Measurements from ENCODE around the gene LYRM4. TPM values are rescaled to one million over a fixed set of nuclear protein-coding genes. Genes with fewer than 3 reads are reported as not detected.
A peak's percentile ranks its signal among the peaks of the same experiment; 100 is the strongest.

Gene LYRM4
- total and polyA plus RNA-seq, 2 donors (not counting 1 experiment from before 2014, with no cell fraction given), result 14.5 to 31.9 TPM

- Histone ChIP-seq H3K4me2 (ENCODE audit: extremely low read depth, insufficient read depth, low read length) (no peak overlapping the region), H4K20me1 (ENCODE audit: control insufficient read depth, extremely low read depth, insufficient read depth, low read length) (peaks cover 1% of the 10 kb centered on the region), H3K9me3 (ENCODE audit: control insufficient read depth, insufficient read depth, low read depth, low read length) (no peaks in the 10 kb centered on the region), H3K9ac (ENCODE audit: insufficient read depth, low read length) (no peak overlapping the region), H2AFZ (ENCODE audit: low read length) (no peak overlapping the region), H3K79me2 (ENCODE audit: control insufficient read depth, insufficient read depth, low read length) (no peaks in the 10 kb centered on the region), H3K36me3 (ENCODE audit: control insufficient read depth, insufficient read depth, low read length) (no peaks in the 10 kb centered on the region), H3K4me3 (replicated peaks in 1 of 4; ENCODE audit: control extremely low read depth in 1 of 4, insufficient read depth in 1 of 4, low read depth in 3 of 4, low read length in 4 of 4) (no peak overlapping the region), H3K27ac (ENCODE audit: insufficient read depth, low read length) (no peak overlapping the region), H3K4me1 (ENCODE audit: control insufficient read depth, extremely low read depth, insufficient read depth, low read length) (peaks cover 8% of the 10 kb centered on the region), H3K27me3 (ENCODE audit: control insufficient read depth, insufficient read depth, low read length) (no peaks in the 10 kb centered on the region)
- no peak for TF ChIP-seq EZH2 (IDR thresholded peaks at IDR 0.05; ENCODE audit: low read length, missing control alignments)
- TF ChIP-seq CTCF (conservative IDR thresholded peaks at IDR 0.05 in 1 of 2, IDR thresholded peaks at IDR 0.05 in 1 of 2; ENCODE audit: low read depth in 1 of 2, low read length in 2 of 2), result no peak
- no peak for DNase-seq (ENCODE audit: low read depth in 2 of 2)
These were observed 29.8 kb upstream of the LYRM4 start for GRCh38 chr6:5290500-5290899.

- no peak for DNase-seq (ENCODE audit: low read depth in 2 of 2)
- Histone ChIP-seq H3K9ac (ENCODE audit: insufficient read depth, low read length) (no peak overlapping the region), H2AFZ (ENCODE audit: low read length) (no peak overlapping the region), H3K36me3 (ENCODE audit: control insufficient read depth, insufficient read depth, low read length) (no peaks in the 10 kb centered on the region), H3K27ac (ENCODE audit: insufficient read depth, low read length) (no peak overlapping the region), H3K4me3 (replicated peaks in 1 of 4; ENCODE audit: control extremely low read depth in 1 of 4, insufficient read depth in 1 of 4, low read depth in 3 of 4, low read length in 4 of 4) (no peak overlapping the region), H3K4me1 (ENCODE audit: control insufficient read depth, extremely low read depth, insufficient read depth, low read length) (peaks cover 8% of the 10 kb centered on the region), H3K9me3 (ENCODE audit: control insufficient read depth, insufficient read depth, low read depth, low read length) (no peaks in the 10 kb centered on the region), H4K20me1 (ENCODE audit: control insufficient read depth, extremely low read depth, insufficient read depth, low read length) (peaks cover 1% of the 10 kb centered on the region), H3K4me2 (ENCODE audit: extremely low read depth, insufficient read depth, low read length) (no peak overlapping the region), H3K27me3 (ENCODE audit: control insufficient read depth, insufficient read depth, low read length) (no peaks in the 10 kb centered on the region), H3K79me2 (ENCODE audit: control insufficient read depth, insufficient read depth, low read length) (no peaks in the 10 kb centered on the region)
- TF ChIP-seq CTCF (conservative IDR thresholded peaks at IDR 0.05 in 1 of 2, IDR thresholded peaks at IDR 0.05 in 1 of 2; ENCODE audit: low read depth in 1 of 2, low read length in 2 of 2) (no peak), EZH2 (IDR thresholded peaks at IDR 0.05; ENCODE audit: low read length, missing control alignments) (no peak)
These were observed 29.3 kb upstream of the LYRM4 start for GRCh38 chr6:5290097-5290496.

- Histone ChIP-seq H3K79me2 (ENCODE audit: control insufficient read depth, insufficient read depth, low read length) (no peaks in the 10 kb centered on the region), H3K4me2 (ENCODE audit: extremely low read depth, insufficient read depth, low read length) (peak overlapping the region; percentile 32), H3K9ac (ENCODE audit: insufficient read depth, low read length) (no peak overlapping the region), H3K27me3 (ENCODE audit: control insufficient read depth, insufficient read depth, low read length) (no peaks in the 10 kb centered on the region), H4K20me1 (ENCODE audit: control insufficient read depth, extremely low read depth, insufficient read depth, low read length) (peaks cover 1% of the 10 kb centered on the region), H3K4me3 (replicated peaks in 1 of 4; ENCODE audit: control extremely low read depth in 1 of 4, insufficient read depth in 1 of 4, low read depth in 3 of 4, low read length in 4 of 4) (no peak overlapping the region), H3K36me3 (ENCODE audit: control insufficient read depth, insufficient read depth, low read length) (no peaks in the 10 kb centered on the region), H3K9me3 (ENCODE audit: control insufficient read depth, insufficient read depth, low read depth, low read length) (no peaks in the 10 kb centered on the region), H3K4me1 (ENCODE audit: control insufficient read depth, extremely low read depth, insufficient read depth, low read length) (peaks cover 8% of the 10 kb centered on the region), H3K27ac (ENCODE audit: insufficient read depth, low read length) (no peak overlapping the region), H2AFZ (ENCODE audit: low read length) (no peak overlapping the region)
- DNase-seq (ENCODE audit: low read depth in 2 of 2), result no peak
- TF ChIP-seq EZH2 (IDR thresholded peaks at IDR 0.05; ENCODE audit: low read length, missing control alignments) (no peak), CTCF (conservative IDR thresholded peaks at IDR 0.05 in 1 of 2, IDR thresholded peaks at IDR 0.05 in 1 of 2; ENCODE audit: low read depth in 1 of 2, low read length in 2 of 2) (no peak)
These were observed 27.2 kb upstream of the LYRM4 start for GRCh38 chr6:5287966-5288297.
